HEK293 (cell line): ENCODE measurements around the gene HSF2BP.

ENCODE experiments used
- ELK4 ChIP-seq: IDR thresholded peaks from 2 replicates; pipeline ENCODE4 v1.6.1; 2011; ENCODE audit warnings: mild to moderate bottlenecking, low read depth, low read length, borderline replicate concordance
- GLIS1 ChIP-seq: fragments of 450-650 bp; formaldehyde crosslinking; IDR thresholded peaks from 2 replicates; pipeline ENCODE4 v1.5.1; 2016; ENCODE audit warnings: missing biosample characterization, missing genetic modification characterization
- GLIS2 ChIP-seq: fragments of 450-650 bp; formaldehyde crosslinking; IDR thresholded peaks from 2 replicates; pipeline ENCODE4 v1.5.1; 2016; ENCODE audit warnings: missing biosample characterization, missing genetic modification characterization
- KLF1 ChIP-seq: fragments of 450-650 bp; formaldehyde crosslinking; IDR thresholded peaks from 2 replicates; pipeline ENCODE4 v1.5.1; 2016; ENCODE audit warnings: missing biosample characterization, missing genetic modification characterization
- KLF7 ChIP-seq: fragments of 450-650 bp; formaldehyde crosslinking; IDR thresholded peaks from 2 replicates; pipeline ENCODE4 v1.5.1; 2016; ENCODE audit warnings: missing biosample characterization, missing genetic modification characterization, borderline replicate concordance
- KLF9 ChIP-seq: fragments of 450-650 bp; formaldehyde crosslinking; IDR thresholded peaks from 2 replicates; pipeline ENCODE4 v1.5.1; 2016; ENCODE audit warnings: missing biosample characterization, missing genetic modification characterization, low read depth
- MYNN ChIP-seq: fragments of 450-650 bp; formaldehyde crosslinking; IDR thresholded peaks from 2 replicates; pipeline ENCODE4 v1.5.1; 2016; ENCODE audit warnings: missing biosample characterization, missing genetic modification characterization, borderline replicate concordance
- PRDM1 ChIP-seq: fragments of 450-650 bp; formaldehyde crosslinking; IDR thresholded peaks from 2 replicates; pipeline ENCODE4; 2016; ENCODE audit warnings: missing biosample characterization, missing genetic modification characterization
- SALL2 ChIP-seq: fragments of 450-650 bp; formaldehyde crosslinking; IDR thresholded peaks from 2 replicates; pipeline ENCODE4 v1.5.0; 2017; ENCODE audit warnings: missing biosample characterization, mild to moderate bottlenecking, missing genetic modification characterization, borderline replicate concordance
- SP3 ChIP-seq: fragments of 450-650 bp; formaldehyde crosslinking; IDR thresholded peaks from 2 replicates; pipeline ENCODE4 v1.5.1; 2016; ENCODE audit warnings: missing biosample characterization, missing genetic modification characterization
- SP7 ChIP-seq: fragments of 450-650 bp; formaldehyde crosslinking; IDR thresholded peaks from 2 replicates; pipeline ENCODE4 v1.5.1; 2016; ENCODE audit warnings: missing biosample characterization, missing genetic modification characterization
- TCF7L2 ChIP-seq: IDR thresholded peaks from 2 replicates; pipeline ENCODE4 v1.6.1; 2011; ENCODE audit warnings: low read depth, mild to moderate bottlenecking, inconsistent platforms, low read length, moderate library complexity, borderline replicate concordance
- YY1 ChIP-seq: fragments of 450-650 bp; formaldehyde crosslinking; IDR thresholded peaks from 2 replicates; pipeline ENCODE4 v1.5.1; 2018; ENCODE audit warnings: missing biosample characterization, missing genetic modification characterization
- ZBTB10 ChIP-seq: fragments of 450-650 bp; formaldehyde crosslinking; IDR thresholded peaks from 2 replicates; pipeline ENCODE4 v1.5.1; 2016; ENCODE audit warnings: missing biosample characterization, missing genetic modification characterization
- ZBTB26 ChIP-seq: fragments of 450-650 bp; formaldehyde crosslinking; optimal IDR thresholded peaks from 2 replicates; pipeline ENCODE3; 2016; ENCODE audit warnings: missing biosample characterization, mild to moderate bottlenecking, missing genetic modification characterization
- ZBTB48 ChIP-seq: fragments of 450-650 bp; formaldehyde crosslinking; IDR thresholded peaks from 2 replicates; pipeline ENCODE4 v1.5.1; 2016; ENCODE audit warnings: missing biosample characterization, missing genetic modification characterization
- ZBTB8A ChIP-seq: fragments of 450-650 bp; formaldehyde crosslinking; IDR thresholded peaks from 2 replicates; pipeline ENCODE4 v1.5.1; 2016; ENCODE audit warnings: missing biosample characterization, missing genetic modification characterization
- ZFP69B ChIP-seq: fragments of 450-650 bp; formaldehyde crosslinking; IDR thresholded peaks from 2 replicates; pipeline ENCODE4 v1.5.1; 2016; ENCODE audit warnings: missing biosample characterization, missing genetic modification characterization
- ZNF214 ChIP-seq: fragments of 450-650 bp; formaldehyde crosslinking; IDR thresholded peaks from 2 replicates; pipeline ENCODE4 v1.5.1; 2017; ENCODE audit warnings: missing biosample characterization, mild to moderate bottlenecking, missing genetic modification characterization, borderline replicate concordance
- ZNF221 ChIP-seq: fragments of 450-650 bp; formaldehyde crosslinking; IDR thresholded peaks from 2 replicates; pipeline ENCODE4 v1.5.1; 2017; ENCODE audit warnings: missing biosample characterization, missing genetic modification characterization, borderline replicate concordance
- ZNF24 ChIP-seq: fragments of 450-650 bp; formaldehyde crosslinking; IDR thresholded peaks from 2 replicates; pipeline ENCODE4 v1.5.1; 2016; ENCODE audit warnings: missing biosample characterization, missing genetic modification characterization
- ZNF248 ChIP-seq: fragments of 450-650 bp; formaldehyde crosslinking; IDR thresholded peaks from 2 replicates; pipeline ENCODE4 v1.5.1; 2017; ENCODE audit warnings: missing biosample characterization, missing genetic modification characterization
- ZNF324 ChIP-seq: fragments of 450-650 bp; formaldehyde crosslinking; IDR thresholded peaks from 2 replicates; pipeline ENCODE4 v1.5.1; 2016; ENCODE audit warnings: missing biosample characterization, missing genetic modification characterization
- ZNF416 ChIP-seq: fragments of 450-650 bp; formaldehyde crosslinking; IDR thresholded peaks from 2 replicates; pipeline ENCODE4 v1.5.1; 2016; ENCODE audit warnings: missing biosample characterization, missing genetic modification characterization
- ZNF514 ChIP-seq: fragments of 450-650 bp; formaldehyde crosslinking; IDR thresholded peaks from 2 replicates; pipeline ENCODE4 v1.5.1; 2016; ENCODE audit warnings: missing biosample characterization, missing genetic modification characterization
- ZNF518A ChIP-seq: fragments of 450-650 bp; formaldehyde crosslinking; conservative IDR thresholded peaks from 2 replicates; pipeline ENCODE4 v1.5.1; 2016; ENCODE audit warnings: low read depth, missing biosample characterization, missing genetic modification characterization
- ZNF521 ChIP-seq: fragments of 450-650 bp; formaldehyde crosslinking; IDR thresholded peaks from 2 replicates; pipeline ENCODE4 v1.5.1; 2017; ENCODE audit warnings: missing biosample characterization, mild to moderate bottlenecking, missing genetic modification characterization
- ZNF654 ChIP-seq: fragments of 450-650 bp; formaldehyde crosslinking; IDR thresholded peaks from 2 replicates; pipeline ENCODE4 v1.5.1; 2016; ENCODE audit warnings: low read depth, missing biosample characterization, missing genetic modification characterization
- ZNF707 ChIP-seq: fragments of 450-650 bp; formaldehyde crosslinking; IDR thresholded peaks from 2 replicates; pipeline ENCODE4 v1.5.1; 2016; ENCODE audit warnings: missing biosample characterization, missing genetic modification characterization
- ZXDB ChIP-seq: fragments of 450-650 bp; formaldehyde crosslinking; IDR thresholded peaks from 2 replicates; pipeline ENCODE4 v1.5.1; 2016; ENCODE audit warnings: missing biosample characterization, missing genetic modification characterization

HSF2BP gene

GRCh38 chr21:43646550-43647260, 12.6 kb downstream of the HSF2BP start (continued):
- TF ChIP-seq ZBTB10 (tag by site-specific recombination) = no peak
- no peak for TF ChIP-seq ZNF324 (tag by site-specific recombination)
- peak; percentile 94 for TF ChIP-seq GLIS1
- TF ChIP-seq ZNF221 (tag by site-specific recombination) = no peak
- peak; percentile 82; the same call in 1 of the 2 replicates for TF ChIP-seq ZBTB48 (tag by site-specific recombination)
- TF ChIP-seq SP7 (tag by site-specific recombination) = peak; percentile 76
- no peak for TF ChIP-seq GLIS2 (tag by site-specific recombination)
- no peak for TF ChIP-seq MYNN (tag by site-specific recombination)
- TF ChIP-seq ZNF416 (tag by site-specific recombination) = no peak
- TF ChIP-seq ZNF518A = 0 out of 2 replicates have a peak, but pooled peaks have one; percentile 26
- no peak for TF ChIP-seq TCF7L2
- 0 out of 2 replicates have a peak, but pooled peaks have one; percentile 21 for TF ChIP-seq ZNF24
- TF ChIP-seq ZNF521 (tag by site-specific recombination) = no peak
- peak; percentile 98 for TF ChIP-seq KLF9 (tag by site-specific recombination)
- no peak for TF ChIP-seq ELK4
- peak; percentile 57; the same call in 1 of the 2 replicates for TF ChIP-seq SP3 (tag by site-specific recombination)
- TF ChIP-seq KLF1 (tag by site-specific recombination) = peak; percentile 90
- no peak for TF ChIP-seq ZFP69B (tag by site-specific recombination)
- 0 out of 2 replicates have a peak, but pooled peaks have one; percentile 32 for TF ChIP-seq ZXDB (tag by site-specific recombination)
- TF ChIP-seq ZBTB8A (tag by site-specific recombination) = peak; percentile 36; the same call in 1 of the 2 replicates
- TF ChIP-seq YY1 = no peak
- TF ChIP-seq ZNF248 (tag by site-specific recombination) = no peak
- TF ChIP-seq SALL2 (tag by site-specific recombination) = no peak
- TF ChIP-seq ZNF214 (tag by site-specific recombination) = no peak
- peak; percentile 62 for TF ChIP-seq PRDM1 (tag by site-specific recombination)
- peak; percentile 85; the same call in 1 of the 2 replicates for TF ChIP-seq KLF7 (tag by site-specific recombination)
- no peak for TF ChIP-seq ZNF707 (tag by site-specific recombination)
- TF ChIP-seq ZBTB26 = no peak
- TF ChIP-seq ZNF514 (tag by site-specific recombination) = no peak
- TF ChIP-seq ZNF654 (tag by site-specific recombination) = peak; percentile 99
